HG02870 (cell line): Measurements from ENCODE around the gene PLK2.

Experiments used
- ATAC-seq: cut with Tn5 transposase; IDR thresholded peaks from one replicate; pipeline ENCODE4 v1.9.1; 2021; ENCODE audit warnings: mild to moderate bottlenecking, moderate library complexity; ENCODE audit not compliant: unreplicated experiment

The PLK2 gene

DNA sequence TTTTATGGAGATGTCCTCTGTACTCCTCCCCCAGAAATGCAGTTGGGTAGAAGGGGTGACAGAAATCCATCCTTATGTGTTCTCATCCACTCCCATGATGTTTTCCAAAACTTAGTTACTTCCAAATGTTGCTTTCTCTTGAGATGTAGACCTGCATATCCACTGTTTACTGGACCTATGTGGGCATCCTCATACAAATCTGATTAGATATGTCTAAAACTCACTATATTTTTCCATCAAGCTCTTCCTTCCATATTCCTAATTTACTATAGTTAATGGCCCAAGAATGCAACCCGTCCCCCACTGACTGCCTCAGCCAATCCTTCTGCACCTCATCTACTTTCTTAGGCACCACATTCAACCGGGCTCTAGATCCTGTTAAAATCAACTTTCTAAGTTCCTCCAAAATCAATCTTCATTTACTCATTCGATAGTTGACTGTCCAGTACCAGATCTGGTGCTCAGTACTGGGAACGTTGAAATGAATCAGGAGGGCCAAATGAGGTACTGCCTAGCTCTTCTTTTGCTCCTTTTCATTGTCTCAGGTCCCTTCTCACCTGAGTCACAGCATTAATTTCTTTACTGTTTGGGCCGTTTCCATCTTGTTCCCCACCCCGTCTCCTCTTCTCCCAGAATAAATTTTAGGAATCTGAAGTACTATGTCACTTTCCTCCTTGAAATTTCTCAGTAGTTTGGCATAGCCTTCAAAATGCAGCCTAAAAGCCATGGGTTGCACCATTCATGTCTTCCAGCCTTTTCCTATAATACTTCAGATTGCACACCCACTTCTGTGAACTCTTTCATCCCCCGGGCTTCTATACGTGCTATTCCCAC, 7.9 kb downstream of the PLK2 start:
- ATAC-seq, result no peak

DNA sequence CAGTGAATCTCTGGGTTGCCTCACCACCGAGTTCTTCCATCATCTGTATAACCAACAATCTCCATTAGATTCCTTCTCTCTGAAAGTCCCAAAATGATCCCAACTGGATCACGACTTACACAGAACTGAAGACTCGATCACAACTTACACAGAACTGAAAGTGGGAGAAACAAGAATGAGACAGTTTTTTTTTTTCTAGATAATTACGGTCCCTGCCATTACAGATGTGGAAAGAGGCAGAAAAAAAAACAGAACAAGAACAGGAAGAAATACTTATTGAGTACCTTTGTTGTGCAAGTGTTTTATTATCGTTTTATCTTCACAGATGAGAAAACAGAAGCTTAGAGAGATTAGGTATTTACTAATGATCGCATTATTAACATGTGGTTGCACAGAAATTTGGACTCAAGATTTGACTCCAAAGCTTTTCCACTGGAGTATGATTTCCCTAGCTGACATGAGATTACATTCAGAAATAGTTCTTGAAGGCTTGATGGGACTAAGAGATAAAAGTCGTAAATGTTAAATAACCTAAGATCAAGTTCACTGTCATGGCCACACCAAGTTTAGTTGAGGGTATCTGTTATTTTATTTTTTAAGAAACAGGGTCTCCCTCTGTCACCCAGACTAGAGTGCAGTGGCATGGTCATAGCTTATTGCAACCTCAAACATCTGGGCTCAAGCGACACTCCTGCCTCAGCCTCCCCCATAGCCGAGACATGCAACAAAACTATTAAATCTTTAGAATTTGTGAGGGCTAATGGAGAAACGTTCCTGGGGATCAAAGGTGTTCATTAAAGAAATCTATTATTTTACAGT, 8.9 kb downstream of the PLK2 start:
- no peak for ATAC-seq

DNA sequence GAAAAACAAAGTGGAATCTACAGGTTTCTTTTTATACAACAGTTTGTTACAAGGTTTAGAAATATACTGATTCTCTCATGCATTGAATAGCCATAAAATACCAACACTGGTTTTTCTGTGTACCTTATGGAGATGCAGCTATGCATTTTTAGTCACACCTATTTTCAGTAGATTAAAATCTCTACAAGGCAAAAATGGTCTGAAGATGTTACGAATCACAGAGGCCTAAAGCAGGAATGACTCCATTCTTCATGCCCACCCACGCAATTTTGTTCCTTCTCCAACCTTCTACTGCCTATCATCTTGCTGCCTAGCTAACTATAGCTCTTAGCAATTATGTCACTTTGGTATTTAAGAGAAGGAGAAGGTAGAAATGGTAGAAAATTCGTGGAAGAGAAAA, 9.9 kb downstream of the PLK2 start:
- ATAC-seq, result no peak

DNA sequence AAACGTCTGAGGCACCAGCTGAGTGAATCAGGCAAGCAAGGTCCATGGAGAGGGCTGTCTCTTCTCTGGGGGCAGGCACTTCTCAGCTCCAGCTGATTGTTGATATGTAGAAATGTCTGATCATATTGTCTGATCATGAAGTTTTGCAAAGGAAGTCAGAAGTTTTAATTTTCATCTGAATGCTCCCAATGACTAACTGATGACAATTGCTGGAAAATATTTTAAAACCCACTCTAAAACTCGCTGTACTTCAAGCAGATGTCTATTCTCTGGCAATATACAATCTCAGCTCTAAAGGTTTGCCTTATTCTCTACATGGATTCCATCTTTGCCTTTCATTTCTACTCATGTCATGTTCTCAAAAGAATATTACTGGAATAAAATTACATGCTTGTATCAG, 12.7 kb downstream of the PLK2 start:
- no peak for ATAC-seq

DNA sequence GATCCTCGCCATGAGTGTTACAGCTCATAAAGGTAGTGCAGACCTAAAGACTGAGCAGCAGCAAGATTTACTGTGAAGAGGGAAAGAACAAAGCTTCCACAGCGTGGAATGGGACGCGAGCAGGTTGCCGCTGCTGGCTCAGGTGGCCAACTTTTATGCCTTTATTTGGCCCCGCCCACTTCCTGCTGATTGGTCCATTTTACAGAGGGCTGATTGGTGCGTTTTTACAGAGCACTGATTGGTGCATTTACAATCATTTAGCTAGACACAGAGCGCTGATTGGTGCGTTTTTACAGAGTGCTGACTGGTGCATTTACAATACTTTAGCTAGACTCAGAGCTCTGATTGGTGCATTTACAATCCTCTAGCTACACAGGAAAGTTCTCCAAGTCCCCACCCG, 13.9 kb downstream of the PLK2 start:
- ATAC-seq, result no peak

DNA sequence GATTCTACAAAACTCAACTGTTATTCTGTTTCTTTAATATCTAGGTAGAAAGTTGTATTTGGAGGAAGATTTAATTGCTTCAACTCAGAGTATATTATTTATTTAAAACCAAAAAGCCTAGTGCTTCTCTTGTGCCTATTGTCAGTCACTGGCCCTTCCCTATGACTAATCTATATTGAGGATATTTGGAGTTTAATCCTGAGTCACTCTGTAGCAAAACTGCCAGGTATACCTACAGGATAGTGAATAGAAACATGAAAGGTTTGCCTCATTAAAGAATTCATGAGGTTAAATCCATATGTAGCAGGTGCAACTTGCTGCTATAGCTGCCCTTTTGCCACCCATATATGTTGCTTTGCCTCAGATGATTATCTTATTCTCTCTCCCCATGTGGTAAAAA, 15.1 kb downstream of the PLK2 start:
- no peak for ATAC-seq

DNA sequence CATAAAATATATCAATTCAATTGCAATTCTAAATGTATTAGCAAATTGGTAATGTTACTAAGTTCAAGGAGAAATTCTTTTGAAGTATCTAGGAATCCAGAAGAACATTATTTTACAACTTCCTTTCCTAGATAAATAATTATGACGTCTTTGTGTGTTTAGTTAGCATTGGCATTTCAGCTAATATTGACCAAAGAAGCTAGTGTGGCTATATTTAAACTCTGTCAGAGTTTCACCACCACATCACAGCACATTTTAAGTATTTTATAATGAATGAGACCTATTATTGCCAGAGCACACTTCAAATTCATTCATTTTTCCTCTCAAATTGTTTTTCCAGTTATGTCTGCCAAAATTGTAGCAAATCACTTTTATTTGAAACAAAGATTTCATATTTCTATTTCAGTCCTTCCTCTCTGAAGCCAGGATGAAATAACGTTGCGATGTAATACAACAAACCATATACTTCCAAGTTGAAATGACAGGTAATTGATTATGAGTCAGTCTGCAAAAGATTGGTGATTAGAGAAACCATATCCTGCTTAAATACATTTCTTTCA, 18.9 kb downstream of the PLK2 start:
- ATAC-seq, result no peak

DNA sequence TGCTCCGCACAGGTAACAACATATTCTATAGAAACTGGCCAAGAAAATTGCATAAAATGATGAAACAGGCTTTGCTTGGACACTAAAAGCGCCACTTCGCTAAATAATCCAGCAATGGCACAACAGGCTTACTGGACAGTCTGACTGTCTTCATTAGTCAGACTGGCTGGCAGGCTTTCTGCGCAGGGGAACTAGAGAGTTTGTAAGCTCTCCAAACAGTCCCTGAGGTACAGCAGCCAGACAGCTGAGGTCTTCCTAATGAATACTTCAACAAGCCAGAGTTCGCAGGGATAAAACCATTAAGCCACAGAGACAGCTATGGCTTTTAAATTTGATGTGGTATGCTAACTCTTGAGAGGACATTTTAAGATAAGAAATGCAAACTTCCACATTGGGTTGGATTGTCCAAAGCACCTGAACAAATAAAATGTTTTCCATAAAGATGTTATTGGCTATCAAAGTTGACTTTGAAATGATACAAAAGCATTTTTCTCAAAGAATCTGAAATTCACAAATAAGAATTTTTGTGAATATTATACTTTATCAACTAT, 20.7 kb downstream of the PLK2 start:
- ATAC-seq, result no peak

DNA sequence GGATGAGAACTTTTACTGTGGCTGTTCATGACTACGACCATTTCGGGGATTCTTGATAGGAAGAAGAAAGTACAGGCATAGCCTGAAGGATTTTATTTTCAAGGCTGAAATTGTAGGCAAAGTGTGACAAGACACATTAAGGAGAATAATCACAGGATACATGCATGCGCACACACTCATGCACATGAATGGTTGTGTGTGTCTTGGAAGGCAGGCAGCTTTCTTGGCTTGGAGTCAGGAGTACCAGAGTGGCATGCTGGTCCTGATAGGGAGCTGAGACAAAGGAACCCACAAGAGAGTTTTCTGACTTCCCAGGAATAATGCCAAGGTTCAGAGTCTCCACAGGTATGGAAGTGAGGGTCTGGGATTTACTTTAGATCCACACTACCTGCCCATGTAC, 22.2 kb downstream of the PLK2 start:
- no peak for ATAC-seq

DNA sequence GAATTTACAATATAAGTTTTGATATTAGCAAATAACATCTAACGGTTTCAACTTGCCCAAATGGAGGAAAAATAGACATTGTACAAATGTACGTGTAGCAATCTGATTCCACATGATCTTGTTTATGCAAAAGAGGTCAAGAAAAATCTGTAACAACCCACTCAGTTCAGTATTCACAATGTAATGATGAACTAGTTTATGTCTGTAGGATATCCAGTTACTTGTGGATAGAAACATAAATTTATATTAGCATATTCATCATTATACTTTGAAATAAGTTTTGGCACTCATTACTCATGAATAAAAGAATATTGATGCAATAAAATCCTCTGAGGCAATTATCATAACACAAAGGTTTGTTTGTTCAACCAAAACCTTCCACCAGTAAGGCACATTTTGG, 28.1 kb downstream of the PLK2 start:
- ATAC-seq, result no peak

DNA sequence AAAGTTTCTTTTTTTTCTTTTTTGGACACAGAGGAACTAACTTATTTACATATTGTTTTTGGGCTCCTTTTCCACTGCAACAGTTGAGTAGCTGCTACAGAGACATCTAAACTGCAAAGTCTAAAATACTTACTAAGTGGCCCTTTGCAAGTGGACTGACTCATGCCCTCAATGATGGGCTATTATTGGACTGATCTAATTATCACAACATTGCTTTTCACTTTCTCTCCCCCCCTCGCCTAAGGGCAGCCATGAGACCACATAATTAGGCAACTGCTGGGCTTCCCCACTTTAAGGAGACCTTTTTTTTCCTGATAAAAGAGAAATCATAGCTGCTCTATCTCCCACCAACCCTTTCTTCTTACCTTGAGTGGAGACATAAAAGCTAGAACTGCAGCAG, 47.0 kb downstream of the PLK2 start:
- no peak for ATAC-seq

DNA sequence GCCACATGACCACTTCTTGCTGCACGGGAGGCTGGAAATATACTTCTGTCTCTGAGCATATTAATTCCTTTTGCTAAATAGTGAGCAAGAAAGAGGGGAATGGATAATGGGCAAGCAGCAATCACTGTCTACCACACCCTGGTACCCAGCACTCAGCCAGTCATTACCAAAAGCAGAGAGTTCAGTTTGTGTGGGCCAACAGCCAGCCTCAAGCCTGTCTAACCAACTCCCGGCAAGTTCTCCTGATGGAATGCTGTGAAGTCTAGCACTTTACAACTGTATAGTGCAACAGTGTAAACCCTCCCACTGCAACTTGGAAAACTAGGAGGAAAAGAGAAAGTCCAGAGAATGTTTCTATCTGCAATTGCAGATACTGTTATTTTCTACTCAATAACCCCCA, 47.8 kb downstream of the PLK2 start:
- ATAC-seq, result no peak

DNA sequence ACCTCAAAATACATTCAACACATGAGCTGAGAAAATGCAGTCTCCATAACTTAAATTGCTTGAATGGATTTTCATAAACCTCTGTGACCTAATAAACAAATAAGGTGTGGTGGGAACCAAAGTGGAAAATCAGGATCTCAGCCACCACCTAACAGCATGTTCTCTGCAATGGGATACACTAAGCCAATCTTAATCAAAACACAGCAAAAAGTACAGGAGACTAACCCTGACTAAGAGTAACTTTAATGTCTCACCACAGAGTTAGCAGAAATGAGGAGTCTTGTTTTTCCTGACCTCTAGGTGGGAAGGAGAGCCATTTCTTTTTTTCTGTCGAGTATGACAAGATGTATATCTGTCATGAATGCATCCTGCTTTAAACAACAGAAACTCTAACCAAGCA, 48.5 kb downstream of the PLK2 start:
- no peak for ATAC-seq

DNA sequence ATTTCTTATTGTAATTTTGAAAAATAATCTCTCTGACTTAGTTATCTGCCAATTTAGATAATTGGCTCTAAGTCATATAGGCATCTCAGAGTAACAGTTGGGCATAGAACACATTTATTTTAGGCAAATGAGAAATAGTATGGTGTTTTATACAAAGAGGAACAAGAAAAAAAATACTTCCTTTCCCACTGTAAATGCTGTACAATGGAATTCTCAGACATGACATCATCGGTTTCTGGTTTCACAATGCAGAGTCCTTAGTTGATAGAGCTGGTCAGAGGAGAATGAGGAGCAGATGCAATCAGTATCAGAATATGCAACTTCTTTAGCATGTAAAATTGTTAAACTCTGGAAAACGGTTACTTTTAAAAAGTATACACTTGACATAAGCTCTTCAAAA, 49.4 kb downstream of the PLK2 start:
- no peak for ATAC-seq

DNA sequence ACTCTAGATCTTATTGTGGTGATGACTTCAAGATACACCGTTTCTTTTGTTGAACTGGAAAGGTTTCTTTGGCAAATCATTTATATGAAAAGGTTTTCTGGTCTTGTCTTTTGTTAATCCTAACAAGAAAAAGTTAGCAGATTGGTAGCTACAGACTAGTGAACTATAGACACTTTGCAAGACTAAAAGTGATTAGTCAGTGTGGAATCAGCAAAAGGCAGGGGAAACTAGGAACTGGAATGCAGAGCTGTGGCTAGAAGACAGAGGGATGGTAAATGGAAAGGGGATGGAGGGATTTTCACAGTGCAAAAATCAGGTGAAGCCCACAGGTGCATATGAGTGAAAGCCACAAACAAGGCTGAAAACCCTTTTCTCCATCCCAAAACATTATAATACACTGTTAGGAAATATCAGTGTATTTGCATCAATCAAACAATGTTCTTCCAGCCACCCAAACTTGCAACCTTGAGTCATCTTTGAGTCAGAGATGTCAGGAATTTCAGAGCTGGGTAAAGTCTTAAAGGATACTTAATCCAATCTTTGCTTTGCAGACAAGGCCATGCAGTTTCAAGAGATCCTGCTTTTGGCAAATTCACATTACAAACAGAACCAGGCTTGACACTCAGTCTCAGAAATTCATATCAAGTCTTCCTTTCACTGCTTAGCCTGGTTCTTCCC, 52.7 kb downstream of the PLK2 start:
- ATAC-seq, result no peak

DNA sequence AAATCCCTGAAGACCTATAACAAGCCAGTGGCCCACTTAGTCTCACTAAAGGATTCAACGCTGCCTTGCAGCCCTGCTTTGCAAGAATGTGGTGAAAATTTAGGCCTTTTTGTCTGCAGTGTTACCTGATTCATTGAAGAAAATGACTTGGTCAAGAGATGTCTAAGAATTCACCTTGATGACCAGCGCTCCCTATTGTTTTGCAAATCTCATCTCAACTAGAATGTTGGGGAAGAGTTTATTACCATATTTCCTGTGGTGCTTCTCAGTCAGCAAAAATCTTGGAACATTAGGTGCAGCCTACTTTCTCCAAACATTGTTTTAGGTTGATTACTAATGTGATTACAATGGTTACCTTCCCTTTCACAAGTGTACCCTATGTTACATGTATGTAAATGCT, 53.5 kb downstream of the PLK2 start:
- ATAC-seq, result no peak

DNA sequence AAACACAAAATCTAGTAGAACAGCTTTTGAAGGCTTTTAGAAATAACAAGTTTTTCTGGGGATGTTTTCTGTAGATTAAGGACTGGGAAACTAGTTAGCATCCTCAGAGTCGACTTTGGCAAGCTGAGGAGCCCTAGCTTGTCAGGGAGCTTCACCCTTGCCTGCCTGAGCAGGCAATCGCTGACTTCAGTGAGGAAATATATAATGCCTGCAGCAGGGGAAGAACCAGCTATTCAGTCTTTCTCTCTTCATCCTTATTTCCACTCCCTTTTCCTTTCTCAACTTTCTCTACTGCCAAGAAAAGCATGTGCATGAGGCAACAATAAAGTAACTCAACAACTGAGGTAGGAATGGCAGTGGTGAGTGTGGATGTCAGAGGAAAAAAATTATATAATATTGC, 54.7 kb downstream of the PLK2 start:
- ATAC-seq, result no peak

DNA sequence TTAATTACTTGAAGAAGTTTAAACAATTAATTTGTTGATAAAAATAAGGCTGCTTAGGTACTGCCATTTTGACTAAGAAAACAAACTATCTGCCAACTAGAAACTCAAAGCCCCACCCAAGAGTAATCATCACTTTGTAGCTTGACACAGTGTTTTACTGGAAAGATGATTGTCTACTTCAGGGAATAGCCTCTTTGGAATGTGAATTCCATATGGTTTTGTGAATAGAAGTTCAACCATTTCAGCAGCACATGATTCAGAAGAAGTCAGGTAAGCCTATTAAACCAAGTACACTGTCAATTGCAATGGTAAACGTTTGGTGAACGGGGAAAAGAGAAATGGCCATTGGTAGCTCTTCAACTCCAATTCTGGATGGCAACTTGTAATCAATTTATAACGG, 55.2 kb downstream of the PLK2 start:
- ATAC-seq, result no peak
